ENCODE data around the gene PIKFYVE. TPM values are rescaled to one million over a fixed set of nuclear protein-coding genes. Genes with fewer than 3 reads are reported as not detected.

PIKFYVE gene
- total and polyA plus RNA-seq, 4 experiments from 2014 or later: 3.3 to 45.8 (median 26.4) TPM

DNA sequence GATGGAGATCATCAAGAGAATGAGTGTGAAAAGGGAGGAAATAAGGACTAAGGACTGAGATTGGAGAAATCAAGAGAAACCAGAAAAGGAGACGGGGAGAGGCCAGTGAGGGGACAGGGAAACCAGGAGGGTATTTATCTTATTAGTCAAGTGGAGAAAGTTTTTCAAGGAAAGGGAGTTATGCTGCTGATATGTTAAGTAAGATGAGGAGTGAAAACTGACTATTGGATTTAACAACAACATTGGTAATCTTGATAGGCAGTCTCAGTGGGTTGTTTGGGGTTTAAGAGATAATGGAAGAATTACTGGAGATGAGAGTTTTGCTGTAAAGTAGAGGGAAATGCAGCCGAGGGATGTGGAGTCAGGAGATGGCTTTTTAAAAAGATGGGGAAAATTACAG is 30.6 kb downstream of the PIKFYVE start:
- intact Hi-C loops (cut with micrococcal nuclease): no loop called here
- H3K36me3 Mint-ChIP-seq: peaks cover 61 to 77% of the 10 kb centered on the region in 2 donors
- Histone ChIP-seq H3K36me3 (ENCODE audit: insufficient read depth, low read length) (peaks cover 26% of the 10 kb centered on the region), H3K27me3 (ENCODE audit: insufficient read depth, low read length) (no peaks in the 10 kb centered on the region), H3K4me3 (ENCODE audit: low read length in 2 of 2) (no peak overlapping the region), H3K27ac (ENCODE audit: low read depth, low read length) (no peak overlapping the region), H3K9me3 (ENCODE audit: control insufficient read depth in 1 of 2, low read length in 2 of 2) (no peaks in the 10 kb centered on the region), H3K4me1 (ENCODE audit: insufficient read depth, low read length) (peaks cover 7% of the 10 kb centered on the region)
- peak overlapping the region in 2 of 7 donors; percentile 21 to 34 for H3K27ac Mint-ChIP-seq
- ChIA-PET POLR2A (ENCODE audit: partially characterized antibody) (no interaction called here), CTCF (ENCODE audit: partially characterized antibody) (no interaction called here)
- DNase-seq: no peak
- no peaks in the 10 kb centered on the region for H3K9me3 Mint-ChIP-seq
- no peak overlapping the region for H3K4me3 Mint-ChIP-seq
- peaks cover 23 to 42% (median 34%) of the 10 kb centered on the region in 4 donors for H3K4me1 Mint-ChIP-seq
- H3K27me3 Mint-ChIP-seq: no peaks in the 10 kb centered on the region

DNA sequence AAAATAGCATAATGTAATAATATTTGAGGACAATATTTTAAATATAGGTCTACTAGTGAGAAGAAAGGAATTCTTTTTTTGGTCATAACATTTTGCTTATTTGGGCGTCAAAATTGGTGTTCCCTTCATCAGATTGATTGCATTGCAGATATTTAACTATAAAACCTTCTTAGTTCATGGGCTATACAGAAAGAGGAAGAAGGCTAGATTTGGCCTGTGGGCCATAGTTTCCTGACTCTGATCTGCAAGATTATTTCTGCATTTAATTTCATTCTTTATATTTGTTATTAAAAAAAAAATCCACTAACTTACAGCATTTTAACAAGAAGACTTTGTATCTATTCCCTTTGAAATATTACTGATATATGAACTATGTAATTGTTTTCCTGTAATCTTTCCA is 31.9 kb downstream of the PIKFYVE start:
- Mint-ChIP-seq H3K27ac (no peak overlapping the region), H3K4me1 (peaks cover 15 to 32% (median 23%) of the 10 kb centered on the region in 4 donors), H3K9me3 (no peaks in the 10 kb centered on the region), H3K4me3 (no peak overlapping the region), H3K36me3 (peaks cover 54 to 72% of the 10 kb centered on the region in 2 donors), H3K27me3 (no peaks in the 10 kb centered on the region)
- CTCF ChIA-PET (ENCODE audit: partially characterized antibody): no interaction called here
- Histone ChIP-seq H3K9me3 (ENCODE audit: control insufficient read depth in 1 of 2, low read length in 2 of 2) (no peaks in the 10 kb centered on the region), H3K36me3 (ENCODE audit: insufficient read depth, low read length) (peaks cover 33% of the 10 kb centered on the region), H3K27me3 (ENCODE audit: insufficient read depth, low read length) (no peaks in the 10 kb centered on the region), H3K4me3 (ENCODE audit: low read length in 2 of 2) (no peak overlapping the region), H3K4me1 (ENCODE audit: insufficient read depth, low read length) (peaks cover 7% of the 10 kb centered on the region), H3K27ac (ENCODE audit: low read depth, low read length) (no peak overlapping the region)
- no peak for DNase-seq
- intact Hi-C loops (cut with micrococcal nuclease): no loop called here
- POLR2A ChIA-PET (ENCODE audit: partially characterized antibody): no interaction called here

DNA sequence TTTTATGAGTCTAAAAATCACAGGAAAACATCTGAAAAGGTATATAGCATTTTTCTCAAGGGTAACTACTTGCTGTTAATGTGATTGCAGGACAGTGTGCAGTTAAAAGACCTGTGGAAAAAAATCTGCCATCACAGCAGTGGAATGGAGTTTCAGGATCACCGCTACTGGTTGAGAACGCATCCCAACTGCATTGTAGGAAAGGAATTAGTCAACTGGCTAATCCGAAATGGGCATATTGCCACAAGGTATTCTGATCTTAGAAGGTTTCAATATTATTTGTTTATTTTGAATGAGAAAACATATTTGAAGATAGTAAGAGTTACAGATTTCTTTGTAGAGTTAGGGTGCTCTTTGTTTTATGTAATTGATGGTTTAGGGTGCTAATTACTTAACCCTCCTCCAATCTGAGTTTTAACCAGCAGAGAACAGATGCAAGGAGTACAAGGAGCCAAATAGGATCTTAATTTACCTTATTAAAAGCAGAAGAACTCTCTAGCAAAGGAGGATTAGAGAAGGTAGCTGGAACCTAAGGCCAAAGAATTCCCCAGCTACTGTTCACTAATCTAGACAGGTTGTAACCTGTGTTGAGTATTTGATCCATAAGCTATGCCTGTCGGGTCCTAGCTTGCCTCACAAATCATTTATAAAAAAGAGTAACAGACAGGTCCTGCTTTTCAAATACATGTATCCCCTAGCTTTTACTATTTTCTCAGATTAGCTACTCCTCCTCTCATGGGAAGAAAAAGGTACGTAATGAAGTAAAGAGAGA is 35.0 kb downstream of the PIKFYVE start:
- H3K4me3 ChIP-seq (ENCODE audit: low read length in 2 of 2): no peak overlapping the region
- H3K9me3 Mint-ChIP-seq: no peaks in the 10 kb centered on the region
- H3K9me3 ChIP-seq (ENCODE audit: control insufficient read depth in 1 of 2, low read length in 2 of 2): no peaks in the 10 kb centered on the region
- no peak overlapping the region for H3K27ac Mint-ChIP-seq
- peaks cover under 1 to 8% (median 5%) of the 10 kb centered on the region in 4 donors for H3K4me1 Mint-ChIP-seq
- H3K27ac ChIP-seq (ENCODE audit: low read depth, low read length): no peak overlapping the region
- ChIA-PET CTCF (ENCODE audit: partially characterized antibody) (interaction anchor here (0.9 kb wide), 1 partner anchor 72 kb away, joined by 3 read pairs; no protein-coding TSS in a partner anchor), POLR2A (ENCODE audit: partially characterized antibody) (no interaction called here)
- H3K4me3 Mint-ChIP-seq: no peak overlapping the region
- peaks cover 44% of the 10 kb centered on the region for H3K36me3 ChIP-seq (ENCODE audit: insufficient read depth, low read length)
- H3K4me1 ChIP-seq (ENCODE audit: insufficient read depth, low read length): no peaks in the 10 kb centered on the region
- peaks cover 52 to 67% of the 10 kb centered on the region in 2 donors for H3K36me3 Mint-ChIP-seq
- intact Hi-C loops (cut with micrococcal nuclease): no loop called here
- H3K27me3 Mint-ChIP-seq: no peaks in the 10 kb centered on the region
- DNase-seq: no peak
- H3K27me3 ChIP-seq (ENCODE audit: insufficient read depth, low read length): no peaks in the 10 kb centered on the region

GRCh38 chr2:208304157-208304556 is 38.1 kb downstream of the PIKFYVE start:
- intact Hi-C loops (cut with micrococcal nuclease): no loop called here
- H3K36me3 ChIP-seq (ENCODE audit: insufficient read depth, low read length): peaks cover 37% of the 10 kb centered on the region
- ChIA-PET CTCF (ENCODE audit: partially characterized antibody) (interaction anchor here (1.2 kb wide), 1 partner anchor 69 kb away, joined by 3 read pairs; no protein-coding TSS in a partner anchor), POLR2A (ENCODE audit: partially characterized antibody) (no interaction called here)
- DNase-seq: no peak
- Mint-ChIP-seq H3K9me3 (no peaks in the 10 kb centered on the region), H3K4me1 (peaks cover 0 to 4% (median 3%) of the 10 kb centered on the region in 4 donors), H3K27ac (no peak overlapping the region), H3K4me3 (no peak overlapping the region), H3K27me3 (no peaks in the 10 kb centered on the region), H3K36me3 (peaks cover 62 to 66% of the 10 kb centered on the region in 2 donors)
- no peak overlapping the region for H3K4me3 ChIP-seq (ENCODE audit: low read length in 2 of 2)
- no peaks in the 10 kb centered on the region for H3K9me3 ChIP-seq (ENCODE audit: control insufficient read depth in 1 of 2, low read length in 2 of 2)
- H3K27me3 ChIP-seq (ENCODE audit: insufficient read depth, low read length): no peaks in the 10 kb centered on the region
- H3K4me1 ChIP-seq (ENCODE audit: insufficient read depth, low read length): no peaks in the 10 kb centered on the region
- H3K27ac ChIP-seq (ENCODE audit: low read depth, low read length): no peak overlapping the region

DNA sequence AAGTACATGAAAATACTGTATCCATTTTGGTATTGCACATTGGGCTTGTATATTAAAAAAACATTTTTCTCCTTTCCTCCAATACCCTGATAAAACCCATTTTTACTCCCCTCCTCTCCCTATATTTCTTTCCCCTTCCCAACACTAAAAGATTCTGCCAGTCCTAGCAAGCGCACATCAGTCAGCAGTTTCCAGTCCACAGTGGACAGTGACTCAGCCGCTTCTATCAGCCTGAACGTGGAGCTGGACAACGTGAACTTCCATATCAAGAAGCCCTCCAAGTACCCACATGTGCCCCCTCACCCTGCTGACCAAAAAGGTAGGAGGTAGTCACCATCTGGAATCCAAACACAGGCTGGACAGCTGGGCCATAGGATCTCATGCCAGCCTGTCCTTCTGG is 38.6 kb downstream of the PIKFYVE start:
- no peak for DNase-seq
- POLR2A ChIA-PET (ENCODE audit: partially characterized antibody): no interaction called here
- Mint-ChIP-seq H3K27me3 (no peaks in the 10 kb centered on the region), H3K4me3 (no peak overlapping the region), H3K9me3 (no peaks in the 10 kb centered on the region), H3K27ac (peak overlapping the region in 3 of 7 donors; percentile 38 to 72 (median 49)), H3K36me3 (peaks cover 64 to 67% of the 10 kb centered on the region in 2 donors), H3K4me1 (peaks cover 0 to 4% (median 3%) of the 10 kb centered on the region in 4 donors)
- Histone ChIP-seq H3K36me3 (ENCODE audit: insufficient read depth, low read length) (peaks cover 35% of the 10 kb centered on the region), H3K4me3 (ENCODE audit: low read length in 2 of 2) (no peak overlapping the region), H3K4me1 (ENCODE audit: insufficient read depth, low read length) (no peaks in the 10 kb centered on the region), H3K9me3 (ENCODE audit: control insufficient read depth in 1 of 2, low read length in 2 of 2) (no peaks in the 10 kb centered on the region), H3K27ac (ENCODE audit: low read depth, low read length) (no peak overlapping the region), H3K27me3 (ENCODE audit: insufficient read depth, low read length) (no peaks in the 10 kb centered on the region)
- intact Hi-C loops (cut with micrococcal nuclease): no loop called here
- CTCF ChIA-PET (ENCODE audit: partially characterized antibody): interaction anchor here (1.2 kb wide), 1 partner anchor 69 kb away, joined by 3 read pairs; no protein-coding TSS in a partner anchor

GRCh38 chr2:208306291-208306690 is 40.2 kb downstream of the PIKFYVE start:
- ChIA-PET POLR2A (ENCODE audit: partially characterized antibody) (no interaction called here), CTCF (ENCODE audit: partially characterized antibody) (no interaction called here)
- DNase-seq: no peak
- Mint-ChIP-seq H3K27me3 (no peaks in the 10 kb centered on the region), H3K4me1 (peaks cover 8 to 11% (median 10%) of the 10 kb centered on the region in 4 donors), H3K27ac (peak overlapping the region in 3 of 7 donors; percentile 4 to 26 (median 5)), H3K36me3 (peaks cover 49 to 60% of the 10 kb centered on the region in 2 donors), H3K9me3 (no peaks in the 10 kb centered on the region), H3K4me3 (no peak overlapping the region)
- Histone ChIP-seq H3K9me3 (ENCODE audit: control insufficient read depth in 1 of 2, low read length in 2 of 2) (no peaks in the 10 kb centered on the region), H3K27ac (ENCODE audit: low read depth, low read length) (no peak overlapping the region), H3K4me3 (ENCODE audit: low read length in 2 of 2) (no peak overlapping the region), H3K27me3 (ENCODE audit: insufficient read depth, low read length) (no peaks in the 10 kb centered on the region), H3K36me3 (ENCODE audit: insufficient read depth, low read length) (peaks cover 27% of the 10 kb centered on the region), H3K4me1 (ENCODE audit: insufficient read depth, low read length) (no peaks in the 10 kb centered on the region)
- intact Hi-C loops (cut with micrococcal nuclease): no loop called here

DNA sequence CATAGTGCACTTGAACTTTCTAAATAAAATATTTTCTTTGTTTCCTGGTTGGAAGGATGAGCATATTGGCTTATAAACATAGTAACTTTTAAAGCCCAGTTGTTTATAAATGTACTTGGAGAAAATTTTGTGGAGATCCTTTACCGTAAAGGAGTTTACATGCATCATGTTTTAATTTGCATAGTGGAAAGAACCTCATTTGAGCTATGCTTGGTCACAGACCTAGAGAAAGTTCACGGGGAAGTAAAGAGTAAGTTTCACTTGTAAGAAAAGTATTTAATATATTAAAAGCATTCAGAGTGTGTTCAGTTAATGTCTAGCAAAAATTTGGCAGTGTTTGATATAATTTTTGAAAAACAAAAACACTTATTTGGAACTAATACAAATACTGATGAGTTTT is 45.3 kb downstream of the PIKFYVE start:
- ChIA-PET CTCF (ENCODE audit: partially characterized antibody) (no interaction called here), POLR2A (ENCODE audit: partially characterized antibody) (no interaction called here)
- H3K36me3 Mint-ChIP-seq: peaks cover 31 to 49% of the 10 kb centered on the region in 2 donors
- no peaks in the 10 kb centered on the region for H3K4me1 ChIP-seq (ENCODE audit: insufficient read depth, low read length)
- no peaks in the 10 kb centered on the region for H3K9me3 ChIP-seq (ENCODE audit: control insufficient read depth in 1 of 2, low read length in 2 of 2)
- H3K4me1 Mint-ChIP-seq: peaks cover 8 to 14% (median 14%) of the 10 kb centered on the region in 4 donors
- no peak overlapping the region for H3K4me3 ChIP-seq (ENCODE audit: low read length in 2 of 2)
- H3K27ac ChIP-seq (ENCODE audit: low read depth, low read length): no peak overlapping the region
- H3K9me3 Mint-ChIP-seq: no peaks in the 10 kb centered on the region
- H3K36me3 ChIP-seq (ENCODE audit: insufficient read depth, low read length): peaks cover 9% of the 10 kb centered on the region
- peak overlapping the region in 3 of 7 donors; percentile 0 to 65 (median 43) for H3K27ac Mint-ChIP-seq
- H3K27me3 Mint-ChIP-seq: no peaks in the 10 kb centered on the region
- no peak overlapping the region for H3K4me3 Mint-ChIP-seq
- no peak for DNase-seq
- H3K27me3 ChIP-seq (ENCODE audit: insufficient read depth, low read length): no peaks in the 10 kb centered on the region
- intact Hi-C loops (cut with micrococcal nuclease): loop anchor here (10.0 kb wide), 1 partner anchor 137 kb away; no protein-coding TSS in a partner anchor

Measured in CD4-positive, alpha-beta memory T cell (primary cell).